Measurements from ENCODE around the gene PTP4A1.

The PTP4A1 gene

GRCh38 chr6:63553900-63554299 lies 18.4 kb upstream of the PTP4A1 start:
- Histone ChIP-seq H3K79me2 (ENCODE audit: low read length) (no peaks in the 10 kb centered on the region), H2AFZ (ENCODE audit: low read depth, low read length) (no peak overlapping the region), H3K9ac (ENCODE audit: low read length) (no peak overlapping the region), H3K4me3 (ENCODE audit: low read length) (no peak overlapping the region), H3K4me1 (ENCODE audit: low read length) (peaks cover 9% of the 10 kb centered on the region), H3K4me2 (ENCODE audit: low read length) (no peak overlapping the region), H4K20me1 (ENCODE audit: insufficient read depth, low read length) (no peaks in the 10 kb centered on the region), H3K36me3 (replicated peaks; ENCODE audit: low read depth, low read length) (no peaks in the 10 kb centered on the region), H3K27ac (ENCODE audit: low read length) (no peak overlapping the region), H3K9me3 (ENCODE audit: insufficient read depth, low read length) (no peaks in the 10 kb centered on the region), H3K27me3 (ENCODE audit: low read depth, low read length) (no peaks in the 10 kb centered on the region)
- no peak for TF ChIP-seq EZH2phosphoT487 (IDR thresholded peaks at IDR 0.05; ENCODE audit: low read depth)
- TF ChIP-seq, protein P1, sequence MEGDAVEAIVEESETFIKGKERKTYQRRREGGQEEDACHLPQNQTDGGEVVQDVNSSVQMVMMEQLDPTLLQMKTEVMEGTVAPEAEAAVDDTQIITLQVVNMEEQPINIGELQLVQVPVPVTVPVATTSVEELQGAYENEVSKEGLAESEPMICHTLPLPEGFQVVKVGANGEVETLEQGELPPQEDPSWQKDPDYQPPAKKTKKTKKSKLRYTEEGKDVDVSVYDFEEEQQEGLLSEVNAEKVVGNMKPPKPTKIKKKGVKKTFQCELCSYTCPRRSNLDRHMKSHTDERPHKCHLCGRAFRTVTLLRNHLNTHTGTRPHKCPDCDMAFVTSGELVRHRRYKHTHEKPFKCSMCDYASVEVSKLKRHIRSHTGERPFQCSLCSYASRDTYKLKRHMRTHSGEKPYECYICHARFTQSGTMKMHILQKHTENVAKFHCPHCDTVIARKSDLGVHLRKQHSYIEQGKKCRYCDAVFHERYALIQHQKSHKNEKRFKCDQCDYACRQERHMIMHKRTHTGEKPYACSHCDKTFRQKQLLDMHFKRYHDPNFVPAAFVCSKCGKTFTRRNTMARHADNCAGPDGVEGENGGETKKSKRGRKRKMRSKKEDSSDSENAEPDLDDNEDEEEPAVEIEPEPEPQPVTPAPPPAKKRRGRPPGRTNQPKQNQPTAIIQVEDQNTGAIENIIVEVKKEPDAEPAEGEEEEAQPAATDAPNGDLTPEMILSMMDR (IDR thresholded peaks at IDR 0.05; ENCODE audit: low read depth, low read length), result no peak

GRCh38 chr6:63554782-63555181 lies 17.5 kb upstream of the PTP4A1 start:
- H3K27ac ChIP-seq (ENCODE audit: low read length), result no peak overlapping the region

GRCh38 chr6:63556369-63556768 lies 15.9 kb upstream of the PTP4A1 start:
- H2AFZ ChIP-seq (ENCODE audit: low read depth, low read length), result no peak overlapping the region
- H3K79me2 ChIP-seq (ENCODE audit: low read length), result no peaks in the 10 kb centered on the region
- H3K4me1 ChIP-seq (ENCODE audit: low read length), result peaks cover 13% of the 10 kb centered on the region
- no peak overlapping the region for H3K4me2 ChIP-seq (ENCODE audit: low read length)
- no peaks in the 10 kb centered on the region for H3K36me3 ChIP-seq (replicated peaks; ENCODE audit: low read depth, low read length)
- H3K27me3 ChIP-seq (ENCODE audit: low read depth, low read length), result no peaks in the 10 kb centered on the region
- no peak overlapping the region for H3K9ac ChIP-seq (ENCODE audit: low read length)
- H3K27ac ChIP-seq (ENCODE audit: low read length), result no peak overlapping the region
- H3K9me3 ChIP-seq (ENCODE audit: insufficient read depth, low read length), result no peaks in the 10 kb centered on the region
- TF ChIP-seq EZH2phosphoT487 (IDR thresholded peaks at IDR 0.05; ENCODE audit: low read depth), result no peak
- TF ChIP-seq, protein P1 (IDR thresholded peaks at IDR 0.05; ENCODE audit: low read depth, low read length), result no peak
- H4K20me1 ChIP-seq (ENCODE audit: insufficient read depth, low read length), result no peaks in the 10 kb centered on the region
- no peak overlapping the region for H3K4me3 ChIP-seq (ENCODE audit: low read length)

More at GRCh38 chr6:63554782-63555181, 17.5 kb upstream of the PTP4A1 start:
- no peak for TF ChIP-seq EZH2phosphoT487 (IDR thresholded peaks at IDR 0.05; ENCODE audit: low read depth)
- TF ChIP-seq, protein P1 (IDR thresholded peaks at IDR 0.05; ENCODE audit: low read depth, low read length), result no peak
- H2AFZ ChIP-seq (ENCODE audit: low read depth, low read length), result no peak overlapping the region
- no peaks in the 10 kb centered on the region for H3K9me3 ChIP-seq (ENCODE audit: insufficient read depth, low read length)
- H3K4me1 ChIP-seq (ENCODE audit: low read length), result peaks cover 13% of the 10 kb centered on the region
- no peaks in the 10 kb centered on the region for H3K27me3 ChIP-seq (ENCODE audit: low read depth, low read length)
- H3K79me2 ChIP-seq (ENCODE audit: low read length), result no peaks in the 10 kb centered on the region
- no peak overlapping the region for H3K4me3 ChIP-seq (ENCODE audit: low read length)
- no peak overlapping the region for H3K9ac ChIP-seq (ENCODE audit: low read length)
- no peaks in the 10 kb centered on the region for H3K36me3 ChIP-seq (replicated peaks; ENCODE audit: low read depth, low read length)
- no peak overlapping the region for H3K4me2 ChIP-seq (ENCODE audit: low read length)
- H4K20me1 ChIP-seq (ENCODE audit: insufficient read depth, low read length), result no peaks in the 10 kb centered on the region

DNA sequence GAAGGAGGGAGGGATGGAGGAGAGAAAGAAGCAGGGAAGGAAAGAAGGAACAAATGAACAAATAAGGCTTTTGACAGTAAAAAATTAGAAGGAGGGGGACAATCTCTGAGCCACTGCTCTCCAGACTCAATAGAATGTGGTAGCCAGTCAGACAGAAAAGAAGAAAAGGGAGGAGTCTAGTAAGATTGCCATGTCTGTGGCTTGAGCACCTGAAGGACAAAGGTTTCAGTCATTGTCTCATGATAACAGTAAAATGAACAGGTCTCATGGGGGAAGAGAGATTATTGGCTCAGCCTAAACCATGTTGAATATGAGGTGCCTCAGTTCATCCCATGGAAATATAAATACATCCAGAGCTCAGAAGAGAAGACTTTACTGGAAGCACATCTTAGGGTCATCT lies 14.0 kb upstream of the PTP4A1 start:
- TF ChIP-seq, protein P1 (IDR thresholded peaks at IDR 0.05; ENCODE audit: low read depth, low read length), result no peak
- no peak for TF ChIP-seq EZH2phosphoT487 (IDR thresholded peaks at IDR 0.05; ENCODE audit: low read depth)
- H3K4me1 ChIP-seq (ENCODE audit: low read length), result peaks cover 13% of the 10 kb centered on the region

More for the DNA sequence above, 14.0 kb upstream of the PTP4A1 start:
- no peak overlapping the region for H3K4me3 ChIP-seq (ENCODE audit: low read length)
- no peak overlapping the region for H3K4me2 ChIP-seq (ENCODE audit: low read length)
- H2AFZ ChIP-seq (ENCODE audit: low read depth, low read length), result no peak overlapping the region
- no peak overlapping the region for H3K9ac ChIP-seq (ENCODE audit: low read length)
- H4K20me1 ChIP-seq (ENCODE audit: insufficient read depth, low read length), result no peaks in the 10 kb centered on the region
- H3K9me3 ChIP-seq (ENCODE audit: insufficient read depth, low read length), result no peaks in the 10 kb centered on the region
- H3K79me2 ChIP-seq (ENCODE audit: low read length), result no peaks in the 10 kb centered on the region
- no peaks in the 10 kb centered on the region for H3K27me3 ChIP-seq (ENCODE audit: low read depth, low read length)
- no peaks in the 10 kb centered on the region for H3K36me3 ChIP-seq (replicated peaks; ENCODE audit: low read depth, low read length)
- H3K27ac ChIP-seq (ENCODE audit: low read length), result no peak overlapping the region
